22Rv1 (cell line): Measurements from ENCODE around the gene CLK4.

ENCODE experiments used
- H3K27ac ChIP-seq: fragments of 450-650 bp; 2 replicates; pipeline ENCODE4 v1.5.1; 2017
- CTCF ChIP-seq: fragments of 450-650 bp; IDR thresholded peaks from 2 replicates; pipeline ENCODE4 v1.5.1; 2017; ENCODE audit warnings: mild to moderate bottlenecking
- ZFX ChIP-seq: fragments of 450-650 bp; IDR thresholded peaks from 2 replicates; pipeline ENCODE4 v1.6.1; 2017; ENCODE audit warnings: antibody characterized with exemption, borderline replicate concordance

The CLK4 gene

GRCh38 chr5:178668579-178668978 is 41.7 kb upstream of the CLK4 start:
- H3K27ac ChIP-seq: no peak overlapping the region
- TF ChIP-seq CTCF: no peak
- no peak for TF ChIP-seq ZFX

- TF ChIP-seq CTCF (no peak), ZFX (no peak)
- no peak overlapping the region for H3K27ac ChIP-seq
These were observed 40.8 kb upstream of the CLK4 start for GRCh38 chr5:178667688-178668087.

GRCh38 chr5:178667101-178667500 is 40.3 kb upstream of the CLK4 start:
- no peak overlapping the region for H3K27ac ChIP-seq
- TF ChIP-seq ZFX (no peak), CTCF (no peak)

- TF ChIP-seq CTCF: no peak
- TF ChIP-seq ZFX: no peak
- no peak overlapping the region for H3K27ac ChIP-seq
These were observed 37.3 kb upstream of the CLK4 start for GRCh38 chr5:178664141-178664540.

DNA sequence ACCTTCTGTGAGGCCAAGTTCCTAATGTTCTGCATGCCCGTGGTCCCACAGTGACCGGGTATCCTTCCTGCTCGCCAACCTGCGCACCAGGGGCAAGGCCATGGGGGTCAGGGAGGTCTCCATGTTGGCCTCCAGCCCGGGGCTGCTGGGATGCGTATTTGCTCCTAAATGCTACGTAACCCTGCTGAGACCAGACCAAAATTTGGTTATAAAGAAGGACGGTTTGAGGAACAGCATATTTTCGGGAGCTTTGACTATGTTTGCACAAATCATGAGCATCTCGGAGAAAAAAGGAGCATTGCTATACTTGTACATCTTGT is 35.7 kb upstream of the CLK4 start:
- H3K27ac ChIP-seq: no peak overlapping the region
- no peak for TF ChIP-seq CTCF
- no peak for TF ChIP-seq ZFX

DNA sequence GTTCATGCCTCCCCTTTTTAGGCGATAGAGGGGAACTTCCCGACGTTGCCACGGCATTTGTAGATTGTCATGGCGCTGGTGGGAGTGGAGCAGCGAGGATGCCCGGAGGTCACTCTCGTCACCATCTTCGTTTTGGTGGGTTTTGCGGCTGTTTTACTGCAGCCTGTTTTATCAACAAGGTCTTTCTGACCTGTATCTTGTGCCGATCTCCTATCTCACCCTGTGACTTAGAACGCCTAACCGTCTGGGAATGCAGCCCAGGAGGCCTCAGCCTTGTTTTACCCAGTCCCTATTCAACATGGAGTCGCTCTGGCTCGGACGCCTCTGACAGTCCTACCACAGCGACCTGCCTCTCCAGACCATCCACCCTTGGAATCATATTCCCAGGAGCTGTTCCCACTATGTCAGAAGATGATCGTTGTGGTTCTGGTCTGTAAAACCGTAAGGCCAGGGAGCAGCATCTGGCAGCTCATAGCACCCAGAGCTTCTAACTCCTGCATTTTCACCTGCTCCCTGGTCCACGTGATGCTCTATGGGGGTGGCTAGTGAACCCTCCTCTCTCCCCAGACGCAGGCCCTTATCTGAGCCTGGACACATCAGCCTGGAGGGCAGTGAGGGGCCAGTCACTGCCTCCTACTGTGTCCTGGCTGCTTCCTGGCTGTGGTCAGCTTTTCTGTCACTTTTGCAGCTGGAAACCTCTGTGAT is 35.1 kb upstream of the CLK4 start:
- H3K27ac ChIP-seq: no peak overlapping the region
- no peak for TF ChIP-seq ZFX
- no peak for TF ChIP-seq CTCF

GRCh38 chr5:178651046-178651810 is 24.4 kb upstream of the CLK4 start:
- TF ChIP-seq ZFX (no peak), CTCF (no peak)
- H3K27ac ChIP-seq: no peak overlapping the region
